GM19240 (cell line): ENCODE results near the gene OCLN.
A peak's percentile ranks its signal among the peaks of the same experiment; 100 is the strongest.
"Not testable (repeated sequence)": the region's sequence is repeated elsewhere in the genome, so short reads cannot be mapped to it uniquely, and the experiment has no call there.

Experiments used
- DNase-seq: peaks from one replicate; pipeline ENCODE4 v3.0.0; 2011; ENCODE audit warnings: low spot score; ENCODE audit not compliant: insufficient read length

The OCLN gene

GRCh38 chr5:69492391-69492922 lies at the start of gene OCLN:
Gene OCLN, plus strand, starts transcription at chr5:69492790. Its CDS starts 11,455 bp downstream, at chr5:69504245.
- DNase-seq, result peak; percentile 47

GRCh38 chr5:69444127-69444754 lies 48.3 kb upstream of the OCLN start:
- DNase-seq, result no peak

- no peak for DNase-seq
Observed at GRCh38 chr5:69449511-69449910, 43.1 kb upstream of the OCLN start.

- DNase-seq, result no peak
Observed at GRCh38 chr5:69450116-69450515, 42.5 kb upstream of the OCLN start.

GRCh38 chr5:69450527-69450926 lies 42.1 kb upstream of the OCLN start:
- DNase-seq, result not testable (repeated sequence)

- no peak for DNase-seq
Observed at GRCh38 chr5:69451941-69452647, 40.5 kb upstream of the OCLN start.

- DNase-seq, result not testable (repeated sequence)
Observed at GRCh38 chr5:69453487-69453886, 39.1 kb upstream of the OCLN start.

GRCh38 chr5:69454460-69455249 lies 37.9 kb upstream of the OCLN start:
- no peak for DNase-seq

- DNase-seq, result not testable (repeated sequence)
Observed at GRCh38 chr5:69455428-69455988, 37.1 kb upstream of the OCLN start.

GRCh38 chr5:69462170-69462569 lies 30.4 kb upstream of the OCLN start:
- no peak for DNase-seq

GRCh38 chr5:69466375-69466774 lies 26.2 kb upstream of the OCLN start:
- not testable (repeated sequence) for DNase-seq

- DNase-seq, result peak; percentile 56
Observed at GRCh38 chr5:69467442-69468225, 25.0 kb upstream of the OCLN start.

- no peak for DNase-seq
Observed at GRCh38 chr5:69468631-69469030, 24.0 kb upstream of the OCLN start.

- not testable (repeated sequence) for DNase-seq
Observed at GRCh38 chr5:69471516-69471915, 21.1 kb upstream of the OCLN start.

GRCh38 chr5:69472535-69473143 lies 20.0 kb upstream of the OCLN start:
- DNase-seq, result not testable (repeated sequence)

- DNase-seq, result no peak
Observed at GRCh38 chr5:69477170-69477569, 15.4 kb upstream of the OCLN start.

GRCh38 chr5:69478296-69478695 lies 14.3 kb upstream of the OCLN start:
- not testable (repeated sequence) for DNase-seq

- DNase-seq, result no peak
Observed at GRCh38 chr5:69484891-69485290, 7.7 kb upstream of the OCLN start.

GRCh38 chr5:69485471-69485870 lies 7.1 kb upstream of the OCLN start:
- DNase-seq, result no peak

- DNase-seq, result no peak
Observed at GRCh38 chr5:69489246-69489645, 3.3 kb upstream of the OCLN start.
